Astrocyte (in vitro differentiated cells and primary cell): ENCODE results near the gene ADAMTS20.

ENCODE experiments used
- EZH2 ChIP-seq: IDR thresholded peaks from 2 replicates; pipeline ENCODE4 v1.6.1; 2012; ENCODE audit warnings: mild to moderate bottlenecking, low read length, inconsistent platforms; ENCODE audit not compliant: insufficient read depth
- TF ChIP-seq, protein P1 (sequence below): IDR thresholded peaks from 2 replicates; pipeline ENCODE4 v1.5.1; 2011; ENCODE audit warnings: low read depth, mild to moderate bottlenecking, inconsistent platforms, low read length, moderate library complexity; ENCODE audit not compliant: insufficient read depth

DNA sequence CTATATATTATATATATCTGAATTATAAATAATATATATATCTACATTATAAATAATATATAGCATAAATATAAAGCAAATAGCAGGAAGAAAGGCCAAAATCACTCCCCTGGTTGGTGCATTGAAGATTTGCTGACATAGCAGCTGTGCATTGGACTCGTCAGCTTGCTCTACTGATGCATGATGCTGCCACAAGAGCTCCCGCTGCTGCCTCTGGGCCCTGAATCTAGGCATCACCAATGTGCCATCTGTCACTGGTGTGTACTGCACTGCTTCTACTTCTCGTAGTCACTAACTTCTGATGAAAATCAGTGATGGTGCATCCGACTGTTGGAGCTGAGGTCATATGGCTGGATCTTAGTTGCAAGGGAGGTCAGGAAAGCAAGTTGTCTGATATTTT is 205.0 kb downstream of the ADAMTS20 start:
- TF ChIP-seq, protein P1, sequence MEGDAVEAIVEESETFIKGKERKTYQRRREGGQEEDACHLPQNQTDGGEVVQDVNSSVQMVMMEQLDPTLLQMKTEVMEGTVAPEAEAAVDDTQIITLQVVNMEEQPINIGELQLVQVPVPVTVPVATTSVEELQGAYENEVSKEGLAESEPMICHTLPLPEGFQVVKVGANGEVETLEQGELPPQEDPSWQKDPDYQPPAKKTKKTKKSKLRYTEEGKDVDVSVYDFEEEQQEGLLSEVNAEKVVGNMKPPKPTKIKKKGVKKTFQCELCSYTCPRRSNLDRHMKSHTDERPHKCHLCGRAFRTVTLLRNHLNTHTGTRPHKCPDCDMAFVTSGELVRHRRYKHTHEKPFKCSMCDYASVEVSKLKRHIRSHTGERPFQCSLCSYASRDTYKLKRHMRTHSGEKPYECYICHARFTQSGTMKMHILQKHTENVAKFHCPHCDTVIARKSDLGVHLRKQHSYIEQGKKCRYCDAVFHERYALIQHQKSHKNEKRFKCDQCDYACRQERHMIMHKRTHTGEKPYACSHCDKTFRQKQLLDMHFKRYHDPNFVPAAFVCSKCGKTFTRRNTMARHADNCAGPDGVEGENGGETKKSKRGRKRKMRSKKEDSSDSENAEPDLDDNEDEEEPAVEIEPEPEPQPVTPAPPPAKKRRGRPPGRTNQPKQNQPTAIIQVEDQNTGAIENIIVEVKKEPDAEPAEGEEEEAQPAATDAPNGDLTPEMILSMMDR: no peak
- TF ChIP-seq EZH2: no peak
